ENCODE results near the gene AQP1. TPM values are rescaled to one million over a fixed set of nuclear protein-coding genes. Genes with fewer than 3 reads are reported as not detected.

The AQP1 gene
- polyA plus RNA-seq, 1 donor (not counting 4 experiments of a cell fraction or from before 2014, with no cell fraction given): 0.07 TPM

- Histone ChIP-seq H3K9me1 (ENCODE audit: control insufficient read depth, extremely low read depth, insufficient read depth, low read length) (no peaks in the 10 kb centered on the region), H3K9me3 (ENCODE audit: control insufficient read depth, low read depth, low read length) (no peaks in the 10 kb centered on the region), H3K4me2 (ENCODE audit: control insufficient read depth, extremely low read depth, insufficient read depth, low read depth, low read length) (no peak overlapping the region), H3K79me2 (ENCODE audit: control insufficient read depth, insufficient read depth, low read length) (no peaks in the 10 kb centered on the region), H3K4me3 (ENCODE audit: control insufficient read depth in 2 of 3, extremely low read depth in 1 of 3, insufficient read depth in 2 of 3, low read depth in 1 of 3, low read length in 3 of 3) (no peak overlapping the region), H2AFZ (ENCODE audit: control insufficient read depth, low read length) (no peak overlapping the region), H3K4me1 (ENCODE audit: control insufficient read depth, extremely low read depth, insufficient read depth, low read length) (peaks cover 6% of the 10 kb centered on the region), H3K27ac (ENCODE audit: control insufficient read depth, insufficient read depth, low read length) (no peak overlapping the region), H4K20me1 (ENCODE audit: control insufficient read depth, extremely low read depth, insufficient read depth, low read length) (no peaks in the 10 kb centered on the region), H3K27me3 (ENCODE audit: control insufficient read depth, extremely low read depth, insufficient read depth, low read length) (peaks cover 4% of the 10 kb centered on the region), H3K36me3 (ENCODE audit: control insufficient read depth in 2 of 2, extremely low read depth in 1 of 2, insufficient read depth in 2 of 2, low read length in 2 of 2) (no peaks in the 10 kb centered on the region), H3K9ac (ENCODE audit: control insufficient read depth, extremely low read depth, insufficient read depth, low read length) (no peak overlapping the region)
- dilution Hi-C loops (cut with MboI; ENCODE audit: extremely low pct_ligation_motif_present, low sequenced_read_pairs): no loop called here
- no peak for FAIRE-seq
- TF ChIP-seq CTCF (optimal IDR thresholded peaks at IDR 0.05 in 1 of 3, IDR thresholded peaks at IDR 0.05 in 1 of 3, conservative IDR thresholded peaks at IDR 0.05 in 1 of 3; ENCODE audit: extremely low read depth in 1 of 3, insufficient read depth in 2 of 3, low read length in 3 of 3): no peak
- no peak for TF ChIP-seq EZH2 (IDR thresholded peaks at IDR 0.05; ENCODE audit: low read length)
- DNase-seq (ENCODE audit: low read depth, low spot score): no peak
Observed at GRCh38 chr7:30934732-30935568, 23.3 kb downstream of the AQP1 start.

- Histone ChIP-seq H3K9ac (ENCODE audit: control insufficient read depth, extremely low read depth, insufficient read depth, low read length) (no peak overlapping the region), H3K79me2 (ENCODE audit: control insufficient read depth, insufficient read depth, low read length) (no peaks in the 10 kb centered on the region), H3K27ac (ENCODE audit: control insufficient read depth, insufficient read depth, low read length) (no peak overlapping the region), H3K4me1 (ENCODE audit: control insufficient read depth, extremely low read depth, insufficient read depth, low read length) (peaks cover 6% of the 10 kb centered on the region), H3K27me3 (ENCODE audit: control insufficient read depth, extremely low read depth, insufficient read depth, low read length) (peaks cover 4% of the 10 kb centered on the region), H3K4me2 (ENCODE audit: control insufficient read depth, extremely low read depth, insufficient read depth, low read depth, low read length) (no peak overlapping the region), H3K9me1 (ENCODE audit: control insufficient read depth, extremely low read depth, insufficient read depth, low read length) (no peaks in the 10 kb centered on the region), H3K9me3 (ENCODE audit: control insufficient read depth, low read depth, low read length) (no peaks in the 10 kb centered on the region), H2AFZ (ENCODE audit: control insufficient read depth, low read length) (no peak overlapping the region), H3K36me3 (ENCODE audit: control insufficient read depth in 2 of 2, extremely low read depth in 1 of 2, insufficient read depth in 2 of 2, low read length in 2 of 2) (no peaks in the 10 kb centered on the region), H3K4me3 (ENCODE audit: control insufficient read depth in 2 of 3, extremely low read depth in 1 of 3, insufficient read depth in 2 of 3, low read depth in 1 of 3, low read length in 3 of 3) (no peak overlapping the region), H4K20me1 (ENCODE audit: control insufficient read depth, extremely low read depth, insufficient read depth, low read length) (no peaks in the 10 kb centered on the region)
- dilution Hi-C loops (cut with MboI; ENCODE audit: extremely low pct_ligation_motif_present, low sequenced_read_pairs): no loop called here
- no peak for TF ChIP-seq EZH2 (IDR thresholded peaks at IDR 0.05; ENCODE audit: low read length)
- no peak for TF ChIP-seq CTCF (optimal IDR thresholded peaks at IDR 0.05 in 1 of 3, IDR thresholded peaks at IDR 0.05 in 1 of 3, conservative IDR thresholded peaks at IDR 0.05 in 1 of 3; ENCODE audit: extremely low read depth in 1 of 3, insufficient read depth in 2 of 3, low read length in 3 of 3)
- DNase-seq (ENCODE audit: low read depth, low spot score): no peak
- FAIRE-seq: no peak
Observed at GRCh38 chr7:30935569-30935877, 23.9 kb downstream of the AQP1 start.
